HG03175 (cell line): ENCODE measurements around the gene C16orf86.
A peak's percentile ranks its signal among the peaks of the same experiment; 100 is the strongest.

Experiments used
- ATAC-seq: cut with Tn5 transposase; IDR thresholded peaks from one replicate; pipeline ENCODE4 v1.9.1; 2021; ENCODE audit warnings: mild to moderate bottlenecking, moderate library complexity; ENCODE audit not compliant: unreplicated experiment

Gene C16orf86

DNA sequence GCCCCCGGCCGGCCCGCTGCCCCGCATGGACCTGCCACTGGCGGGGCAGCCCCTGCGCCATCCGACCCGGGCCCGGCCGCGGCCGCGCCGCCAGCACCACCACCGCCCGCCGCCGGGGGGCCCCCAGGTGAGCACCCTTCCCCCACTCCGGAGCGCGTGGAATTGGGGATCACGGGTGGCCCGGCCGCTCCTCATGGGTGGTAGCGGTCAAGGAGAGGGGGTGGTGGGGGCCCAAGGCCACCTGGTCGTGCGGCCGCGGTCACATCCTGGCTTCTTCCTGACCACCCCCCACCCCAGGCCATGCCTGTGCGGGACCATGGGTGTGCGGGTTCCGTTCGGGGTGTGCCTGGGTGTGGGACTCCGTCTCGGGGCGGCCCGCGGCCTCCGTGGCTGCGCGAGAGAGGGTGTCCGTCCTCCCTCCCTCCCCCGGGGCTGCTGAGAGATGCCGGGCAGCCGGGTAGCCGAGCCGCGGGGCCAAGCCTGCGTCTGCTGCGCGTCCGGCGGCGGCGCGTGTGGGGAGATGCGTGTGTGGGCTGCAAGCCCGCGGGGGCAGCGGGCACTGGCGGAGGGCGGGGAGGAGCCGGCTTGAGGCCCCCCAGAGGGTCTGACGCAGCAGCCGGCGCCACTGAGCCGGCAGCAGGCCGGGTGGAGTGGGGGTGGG lies 13.4 kb upstream of the C16orf86 start:
- no peak for ATAC-seq

GRCh38 chr16:67653789-67654402 lies 12.7 kb upstream of the C16orf86 start:
- ATAC-seq: no peak

- ATAC-seq: no peak
Observed at GRCh38 chr16:67654403-67654911, 12.2 kb upstream of the C16orf86 start.

DNA sequence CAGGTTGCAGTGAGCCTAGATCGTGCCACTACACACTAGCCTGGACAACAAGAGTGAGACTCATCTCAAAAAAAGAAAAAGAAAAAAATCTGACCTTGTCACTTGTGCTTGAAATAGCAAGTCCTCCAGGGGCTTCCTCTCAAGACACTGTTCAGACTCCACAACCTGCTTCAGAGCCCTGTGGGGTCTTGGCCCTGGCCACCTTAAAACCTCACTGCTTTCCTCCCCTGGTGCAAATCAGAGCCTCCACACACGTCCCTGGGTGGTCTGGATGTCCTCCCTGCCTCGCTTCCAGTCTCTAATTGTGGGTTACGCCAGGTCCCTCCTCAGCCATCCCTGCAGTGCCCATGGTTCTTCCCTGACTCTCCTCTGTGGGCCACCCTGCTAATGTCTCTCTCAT lies 11.3 kb upstream of the C16orf86 start:
- no peak for ATAC-seq

GRCh38 chr16:67656344-67657016 lies 10.1 kb upstream of the C16orf86 start:
- ATAC-seq: no peak

GRCh38 chr16:67657017-67657608 lies 9.5 kb upstream of the C16orf86 start:
- no peak for ATAC-seq

DNA sequence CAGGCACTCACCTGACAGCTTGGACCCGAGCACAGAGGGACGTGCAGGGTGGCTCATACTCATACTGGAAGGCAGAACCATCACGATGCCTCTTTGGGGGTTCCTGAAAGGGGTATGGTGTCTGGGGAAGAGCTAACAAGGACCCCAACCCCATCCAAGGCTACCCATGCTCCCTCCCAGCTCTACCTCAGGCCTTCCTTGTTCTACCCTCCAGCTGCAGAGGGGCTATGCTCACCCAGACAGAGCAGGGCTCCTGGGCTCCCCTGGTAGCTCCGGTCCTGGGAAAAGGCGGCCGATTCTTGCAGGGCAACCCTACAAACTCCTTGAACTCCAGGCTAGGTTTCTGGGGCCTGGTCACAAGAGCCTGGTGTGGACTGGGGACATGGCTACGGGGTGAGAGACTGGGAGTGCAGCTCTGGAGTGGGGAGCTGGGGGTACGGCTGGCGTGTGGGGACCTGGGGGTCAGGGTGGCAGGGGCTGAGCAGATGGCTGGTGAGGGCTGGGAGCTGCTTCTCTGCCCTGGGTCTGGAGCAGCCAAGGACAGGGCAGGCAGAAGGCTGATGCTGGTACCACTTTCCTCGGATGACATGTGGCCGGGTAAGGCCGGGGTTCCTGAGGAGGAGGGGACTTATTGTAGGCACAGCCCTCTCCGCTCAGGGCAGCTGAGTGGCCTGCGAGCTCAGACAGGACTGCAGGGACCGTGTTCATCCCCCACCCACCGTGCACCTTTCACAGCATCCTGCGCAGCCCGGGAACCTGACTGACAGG lies 8.7 kb upstream of the C16orf86 start:
- no peak for ATAC-seq

DNA sequence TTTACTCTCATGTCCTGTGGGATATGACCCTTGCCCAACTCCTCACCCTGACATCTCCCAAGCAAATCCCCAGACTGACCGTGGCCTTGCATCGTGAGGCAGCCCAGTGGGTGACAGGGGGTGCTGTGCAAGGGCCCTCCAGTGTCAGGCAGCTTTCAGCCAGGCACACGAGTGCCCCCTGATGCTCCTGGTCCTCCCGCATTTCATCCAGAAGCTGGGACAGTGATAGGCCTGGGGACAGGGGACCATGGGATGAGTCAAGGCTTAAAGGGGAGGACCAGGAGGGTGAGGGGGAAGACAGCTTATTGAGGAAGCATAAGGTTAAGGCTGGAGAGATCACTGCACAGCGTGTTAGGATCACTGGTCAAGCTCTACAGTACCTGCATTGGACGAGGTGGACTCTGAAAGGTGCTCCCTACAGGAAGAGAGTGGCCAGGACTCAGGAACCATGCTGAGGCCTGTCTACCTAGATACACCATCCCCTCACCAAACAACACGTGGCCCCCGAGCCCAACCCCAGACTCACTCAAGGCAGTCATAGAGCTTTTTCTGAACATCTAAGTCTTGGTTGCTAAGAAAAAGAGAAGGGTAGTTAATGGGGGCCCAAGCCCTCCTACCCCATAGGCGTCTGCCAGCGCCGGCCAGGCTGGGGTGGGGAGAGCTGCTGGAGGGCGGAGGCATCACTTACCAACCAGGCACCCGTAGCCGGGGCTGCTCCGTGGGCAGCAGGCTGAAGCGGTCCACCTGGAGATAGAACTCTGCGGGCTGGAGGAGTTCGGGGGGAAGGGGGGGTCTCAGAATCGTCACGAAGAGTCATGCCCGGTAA lies 7.6 kb upstream of the C16orf86 start:
- ATAC-seq: no peak

GRCh38 chr16:67659675-67660563 lies 6.7 kb upstream of the C16orf86 start, which contains the start of gene ACD:
ACD (minus strand) TSS chr16:67660260; CDS start chr16:67660220, 40 bp downstream.
- ATAC-seq: peak; percentile 51

GRCh38 chr16:67660564-67661028 lies 6.0 kb upstream of the C16orf86 start, which contains the start of gene PARD6A:
PARD6A (plus strand) TSS chr16:67660960; CDS start chr16:67661039, 79 bp downstream.
- ATAC-seq: peak; percentile 79

- no peak for ATAC-seq
Observed at GRCh38 chr16:67661101-67661761, 5.4 kb upstream of the C16orf86 start.

DNA sequence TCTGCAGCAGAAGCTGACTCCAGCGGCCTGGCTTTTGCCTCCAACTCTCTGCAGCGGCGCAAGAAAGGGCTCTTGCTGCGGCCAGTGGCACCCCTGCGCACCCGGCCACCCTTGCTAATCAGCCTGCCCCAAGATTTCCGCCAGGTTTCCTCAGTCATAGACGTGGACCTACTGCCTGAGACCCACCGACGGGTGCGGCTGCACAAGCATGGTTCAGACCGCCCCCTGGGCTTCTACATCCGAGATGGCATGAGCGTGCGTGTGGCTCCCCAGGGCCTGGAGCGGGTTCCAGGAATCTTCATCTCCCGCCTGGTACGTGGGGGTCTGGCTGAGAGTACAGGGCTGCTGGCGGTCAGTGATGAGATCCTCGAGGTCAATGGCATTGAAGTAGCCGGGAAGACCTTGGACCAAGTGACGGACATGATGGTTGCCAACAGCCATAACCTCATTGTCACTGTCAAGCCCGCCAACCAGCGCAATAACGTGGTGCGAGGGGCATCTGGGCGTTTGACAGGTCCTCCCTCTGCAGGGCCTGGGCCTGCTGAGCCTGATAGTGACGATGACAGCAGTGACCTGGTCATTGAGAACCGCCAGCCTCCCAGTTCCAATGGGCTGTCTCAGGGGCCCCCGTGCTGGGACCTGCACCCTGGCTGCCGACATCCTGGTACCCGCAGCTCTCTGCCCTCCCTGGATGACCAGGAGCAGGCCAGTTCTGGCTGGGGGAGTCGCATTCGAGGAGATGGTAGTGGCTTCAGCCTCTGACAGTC lies 4.5 kb upstream of the C16orf86 start:
- no peak for ATAC-seq

GRCh38 chr16:67662653-67663010 lies 4.0 kb upstream of the C16orf86 start:
- no peak for ATAC-seq

DNA sequence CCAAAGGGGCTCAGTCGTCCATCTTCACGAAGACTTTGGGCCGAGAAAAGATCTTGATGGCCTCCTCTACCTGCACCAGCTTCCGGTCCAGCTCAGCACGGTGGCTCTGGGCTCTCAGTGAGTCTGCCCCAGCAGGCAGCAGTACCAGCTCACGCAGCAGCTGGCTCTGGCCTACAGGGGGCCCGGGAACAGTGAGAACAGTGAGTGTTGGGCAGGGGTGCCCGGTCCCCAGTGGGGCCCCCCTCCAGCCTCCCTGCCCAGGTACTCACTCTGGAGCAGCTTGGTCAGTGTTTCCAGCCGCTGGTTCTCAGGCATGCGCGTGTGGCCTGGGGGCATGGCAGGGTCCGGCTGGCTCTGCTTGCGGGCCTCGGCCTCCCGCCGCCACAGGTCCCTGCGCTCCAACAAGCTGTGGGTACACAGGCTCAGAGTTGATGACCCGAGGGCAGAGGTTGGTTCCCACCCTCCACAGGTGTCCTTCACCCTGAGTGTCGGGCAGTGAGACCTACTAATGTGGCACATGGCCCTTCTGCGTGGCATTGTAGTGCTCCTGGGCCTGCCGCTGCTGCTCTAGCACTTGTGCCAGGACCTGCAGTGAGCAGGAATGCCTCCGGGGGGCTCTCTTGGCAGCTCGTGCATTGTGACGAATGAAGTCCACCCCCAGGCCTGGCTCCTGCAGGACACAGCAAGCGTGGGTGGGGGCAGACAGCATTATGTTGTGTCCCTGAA lies 3.3 kb upstream of the C16orf86 start:
- ATAC-seq: no peak

GRCh38 chr16:67663877-67664222 lies 2.8 kb upstream of the C16orf86 start:
- ATAC-seq: no peak

DNA sequence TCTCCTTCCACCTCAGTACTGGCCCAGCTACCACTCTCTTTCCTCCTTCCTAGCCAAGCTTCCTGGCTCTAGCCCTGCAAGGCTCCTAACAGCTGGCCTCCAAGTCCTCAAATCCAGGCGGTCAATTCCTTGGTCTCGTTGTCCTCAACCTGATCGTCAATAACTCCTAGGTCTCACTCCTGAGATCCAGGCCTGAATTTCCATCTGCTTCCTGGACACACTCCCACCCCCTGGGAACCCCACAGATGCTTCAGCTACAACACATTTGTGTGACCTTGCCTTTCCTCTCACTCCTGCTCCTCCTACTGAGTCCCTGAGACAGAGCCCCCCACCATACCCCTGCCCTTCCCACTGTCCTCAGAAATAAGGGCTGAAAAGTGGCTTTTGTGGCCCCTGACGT lies 2.4 kb upstream of the C16orf86 start:
- ATAC-seq: no peak

DNA sequence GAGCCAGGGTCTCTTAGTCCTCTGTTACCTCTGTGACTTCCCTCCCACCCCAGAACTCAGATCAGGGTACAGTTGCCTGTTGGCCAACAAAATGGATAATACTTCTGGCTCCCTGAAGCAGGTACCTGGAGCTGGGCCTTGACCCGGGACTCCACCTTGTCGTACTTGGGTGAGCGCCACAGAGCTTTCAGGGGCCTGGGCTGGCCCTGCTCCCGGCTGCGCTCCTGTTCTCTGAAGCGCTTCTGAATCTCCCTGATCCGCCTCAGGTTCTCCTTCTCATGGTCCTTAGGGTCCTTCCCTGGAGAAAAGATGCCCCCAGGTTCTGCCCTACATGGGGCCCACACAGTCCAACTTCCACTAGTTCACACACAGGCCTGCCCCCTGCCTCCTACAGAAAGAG lies 1.7 kb upstream of the C16orf86 start:
- ATAC-seq: no peak
